Activated CD4-positive, alpha-beta T cell treated with anti-CD3 and anti-CD28 coated beads for 4 hours (primary cell): ENCODE results near the gene KCNK2.

Experiments
- DNase-seq, 2 donors: peaks; one replicate each; pipeline ENCODE4 v3.0.0-alpha.2; 2020

Gene KCNK2

GRCh38 chr1:215095524-215095923 lies 13.0 kb downstream of the KCNK2 start:
- DNase-seq: no peak

GRCh38 chr1:215101511-215101910 lies 19.0 kb downstream of the KCNK2 start:
- no peak for DNase-seq

- no peak for DNase-seq
Observed at GRCh38 chr1:215104283-215104682, 21.7 kb downstream of the KCNK2 start.

- no peak for DNase-seq
Observed at GRCh38 chr1:215106067-215106466, 23.5 kb downstream of the KCNK2 start.

GRCh38 chr1:215109171-215109570 lies 26.6 kb downstream of the KCNK2 start:
- no peak for DNase-seq

GRCh38 chr1:215111916-215112315 lies 29.4 kb downstream of the KCNK2 start:
- DNase-seq: no peak

GRCh38 chr1:215113776-215114153 lies 31.2 kb downstream of the KCNK2 start:
- DNase-seq: no peak

GRCh38 chr1:215114154-215114933 lies 31.8 kb downstream of the KCNK2 start:
- DNase-seq: no peak

- no peak for DNase-seq
Observed at GRCh38 chr1:215115760-215116159, 33.2 kb downstream of the KCNK2 start.

- DNase-seq: no peak
Observed at GRCh38 chr1:215118081-215118480, 35.5 kb downstream of the KCNK2 start.

- DNase-seq: no peak
Observed at GRCh38 chr1:215119056-215119455, 36.5 kb downstream of the KCNK2 start.

- DNase-seq: no peak
Observed at GRCh38 chr1:215119719-215120365, 37.3 kb downstream of the KCNK2 start.

GRCh38 chr1:215128504-215128903 lies 46.0 kb downstream of the KCNK2 start:
- no peak for DNase-seq

- DNase-seq: no peak
Observed at GRCh38 chr1:215131291-215131690, 48.8 kb downstream of the KCNK2 start.

- DNase-seq: no peak
Observed at GRCh38 chr1:215132156-215132555, 49.6 kb downstream of the KCNK2 start.

- DNase-seq: no peak
Observed at GRCh38 chr1:215133532-215133931, 51.0 kb downstream of the KCNK2 start.

- no peak for DNase-seq
Observed at GRCh38 chr1:215137985-215138384, 55.4 kb downstream of the KCNK2 start.

- DNase-seq: no peak
Observed at GRCh38 chr1:215140135-215140534, 57.6 kb downstream of the KCNK2 start.

GRCh38 chr1:215141460-215141859 lies 58.9 kb downstream of the KCNK2 start:
- DNase-seq: no peak

GRCh38 chr1:215143497-215143896 lies 61.0 kb downstream of the KCNK2 start:
- no peak for DNase-seq

- no peak for DNase-seq
Observed at GRCh38 chr1:215146240-215146975, 63.9 kb downstream of the KCNK2 start.

GRCh38 chr1:215147024-215147423 lies 64.5 kb downstream of the KCNK2 start:
- no peak for DNase-seq

GRCh38 chr1:215151841-215152549 lies 69.5 kb downstream of the KCNK2 start:
- no peak for DNase-seq
